OCI-LY7 (cell line): ENCODE measurements around the gene GDF2. TPM values are rescaled to one million over a fixed set of nuclear protein-coding genes. Genes with fewer than 3 reads are reported as not detected.

Source experiments
- BruUV-seq: library from RNA; stranded (reverse); fragments of 400-500 nt; replicated peaks from 2 replicates; lab custom pipeline; 2021; lab: Mats Ljungman, UMichigan
- CTCF ChIA-PET: fragments of 300-600 bp; sonication (Branson Sonifier 250); formaldehyde crosslinking; loops from one replicate; lab custom pipeline; 2022; ENCODE audit warnings: antibody characterized with exemption; ENCODE audit not compliant: unreplicated experiment; lab: Charles Lee
- POLR2A ChIA-PET: fragments of 300-600 bp; sonication (Branson Sonifier 250); formaldehyde crosslinking; loops from one replicate; lab custom pipeline; 2022; ENCODE audit warnings: antibody characterized with exemption; lab: Charles Lee
- DNase-seq: peaks from one replicate; pipeline ENCODE4 v3.0.0-alpha.2; 2015; ENCODE audit warnings: low spot score
- H2AFZ ChIP-seq: fragments of 200-600 bp; sonication (generic), shearing (Covaris generic); 2 replicates; pipeline ENCODE4 v1.6.1; 2014; ENCODE audit warnings: mild to moderate bottlenecking, antibody characterized with exemption, low read length, moderate library complexity
- H3K27ac ChIP-seq: fragments of 200-600 bp; sonication (generic); 2 replicates; pipeline ENCODE4 v1.5.1; 2014; ENCODE audit warnings: mixed run types, low read depth, mild to moderate bottlenecking, moderate library complexity, low read length, inconsistent platforms; ENCODE audit not compliant: poor library complexity, severe bottlenecking
- H3K36me3 ChIP-seq: fragments of 200-600 bp; sonication (generic); 2 replicates; pipeline ENCODE4 v1.6.1; 2014; ENCODE audit warnings: mild to moderate bottlenecking, antibody characterized with exemption, low read length, moderate library complexity, mixed read lengths; ENCODE audit not compliant: insufficient read depth
- H3K4me1 ChIP-seq: fragments of 200-600 bp; sonication (generic); 2 replicates; pipeline ENCODE4 v1.5.1; 2014; ENCODE audit warnings: mild to moderate bottlenecking, low read length; ENCODE audit not compliant: insufficient read depth, poor library complexity, severe bottlenecking
- H3K4me2 ChIP-seq: fragments of 200-600 bp; sonication (generic); 2 replicates; pipeline ENCODE4 v1.6.1; 2014; ENCODE audit warnings: mild to moderate bottlenecking, low read length
- H3K4me3 ChIP-seq: fragments of 200-600 bp; sonication (generic); 2 replicates; pipeline ENCODE4 v1.5.1; 2014; ENCODE audit warnings: mild to moderate bottlenecking, low read depth, low read length; ENCODE audit not compliant: poor library complexity, severe bottlenecking
- H3K79me2 ChIP-seq: fragments of 200-600 bp; sonication (generic); 2 replicates; pipeline ENCODE4 v1.6.1; 2016; ENCODE audit warnings: low read depth, mild to moderate bottlenecking, low read length, moderate library complexity, mixed read lengths; ENCODE audit not compliant: insufficient read depth
- H3K9me2 ChIP-seq: fragments of 200-600 bp; sonication (generic); 2 replicates; pipeline ENCODE4 v1.6.1; 2016; ENCODE audit warnings: mild to moderate bottlenecking, low read length, mixed read lengths; ENCODE audit not compliant: insufficient read depth
- H3K9me3 ChIP-seq: fragments of 200-600 bp; sonication (generic); 2 replicates; pipeline ENCODE4 v1.6.1; 2014; ENCODE audit warnings: mild to moderate bottlenecking, mixed run types, low read length, mixed read lengths
- H4K20me1 ChIP-seq: fragments of 200-600 bp; sonication (generic); 2 replicates; pipeline ENCODE4 v1.6.1; 2014; ENCODE audit warnings: mild to moderate bottlenecking, antibody characterized with exemption, low read length, moderate library complexity, mixed read lengths; ENCODE audit not compliant: insufficient read depth
- CTCF ChIP-seq: fragments of 200-600 bp; sonication (generic); conservative IDR thresholded peaks from 2 replicates; pipeline ENCODE4 v1.5.1; 2014; ENCODE audit warnings: mild to moderate bottlenecking, antibody characterized with exemption, low read length, moderate library complexity, mixed read lengths
- EZH2phosphoT487 ChIP-seq: fragments of 200-600 bp; sonication (generic); IDR thresholded peaks from 2 replicates; pipeline ENCODE4 v1.6.1; 2018; ENCODE audit warnings: low read depth, borderline replicate concordance, mild to moderate bottlenecking, mixed run types, antibody characterized with exemption, low read length, moderate library complexity, mixed read lengths
- intact Hi-C: fragments of 100-400 bp; cut with micrococcal nuclease; formaldehyde crosslinking; loops from one replicate; pipeline ENCODE4 v1.10.0; 2022; ENCODE audit not compliant: unreplicated experiment
- total RNA-seq, 2 experiments: library from RNA; depleted of rRNA in 1 of 2; stranded (reverse); fragments of >200 nt in 1 of 2; shearing (Covaris generic) in 1 of 2; gene quantifications; 2 replicates each; pipeline ENCODE4 v1.2.3, GENCODE V29; 2014 to 2022

GDF2 gene
- total RNA-seq, 2 experiments from 2014 or later = not detected

- no peak overlapping the region for H3K27ac ChIP-seq
Observed at GRCh38 chr10:47350671-47351640, 28.7 kb downstream of the GDF2 start.

GRCh38 chr10:47351899-47352815 is 29.9 kb downstream of the GDF2 start:
- ChIA-PET CTCF (no interaction called here), POLR2A (no interaction called here)
- Histone ChIP-seq H3K9me3 (no peaks in the 10 kb centered on the region), H3K4me3 (no peak overlapping the region), H2AFZ (no peak overlapping the region), H3K9me2 (no peaks in the 10 kb centered on the region), H3K79me2 (no peaks in the 10 kb centered on the region), H3K4me1 (no peaks in the 10 kb centered on the region), H3K36me3 (no peaks in the 10 kb centered on the region), H3K4me2 (no peak overlapping the region), H3K27ac (no peak overlapping the region), H4K20me1 (no peaks in the 10 kb centered on the region)
- no peak for DNase-seq
- BruUV-seq = no TSS peak
- intact Hi-C loops = no loop called here
- TF ChIP-seq CTCF (no peak), EZH2phosphoT487 (no peak)

More at GRCh38 chr10:47350671-47351640, 28.7 kb downstream of the GDF2 start:
- no TSS peak for BruUV-seq
- POLR2A ChIA-PET = no interaction called here
- Histone ChIP-seq H3K79me2 (no peaks in the 10 kb centered on the region), H3K4me2 (no peak overlapping the region), H3K9me3 (no peaks in the 10 kb centered on the region), H2AFZ (no peak overlapping the region), H3K9me2 (no peaks in the 10 kb centered on the region), H3K4me1 (no peaks in the 10 kb centered on the region), H3K36me3 (no peaks in the 10 kb centered on the region), H3K4me3 (no peak overlapping the region), H4K20me1 (no peaks in the 10 kb centered on the region)
- no peak for DNase-seq
- TF ChIP-seq CTCF (no peak), EZH2phosphoT487 (no peak)
- CTCF ChIA-PET = no interaction called here
- intact Hi-C loops = no loop called here
